Trophoblast cell (in vitro differentiated cells and primary cell): ENCODE measurements around the gene RRP7A.
"Not testable (repeated sequence)": the region's sequence is repeated elsewhere in the genome, so short reads cannot be mapped to it uniquely, and the experiment has no call there.

ENCODE experiments used
- DNase-seq, 2 donors: peaks; one replicate each; pipeline ENCODE4 v3.0.0-alpha.2; 2016
- H2AFZ ChIP-seq: 2 replicates; pipeline ENCODE4 v1.6.1; 2013; ENCODE audit warnings: low read length, moderate library complexity, mild to moderate bottlenecking; ENCODE audit not compliant: insufficient read depth, poor library complexity
- H2AK5ac ChIP-seq: 2 replicates; pipeline ENCODE4 v1.6.1; 2013; ENCODE audit warnings: mild to moderate bottlenecking, low read length
- H2BK120ac ChIP-seq: 2 replicates; pipeline ENCODE4 v1.6.1; 2013; ENCODE audit warnings: low read length, mild to moderate bottlenecking, moderate library complexity; ENCODE audit not compliant: insufficient read depth, poor library complexity
- H2BK12ac ChIP-seq: 2 replicates; pipeline ENCODE4 v1.6.1; 2013; ENCODE audit warnings: mild to moderate bottlenecking, low read length, moderate library complexity
- H2BK5ac ChIP-seq: 2 replicates; pipeline ENCODE4 v1.6.1; 2013; ENCODE audit warnings: low read length, low read depth, moderate library complexity, mild to moderate bottlenecking; ENCODE audit not compliant: poor library complexity
- H3K14ac ChIP-seq: 2 replicates; pipeline ENCODE4 v1.6.1; 2013; ENCODE audit warnings: mild to moderate bottlenecking, low read length
- H3K18ac ChIP-seq: 2 replicates; pipeline ENCODE4 v1.6.1; 2013; ENCODE audit warnings: mild to moderate bottlenecking, low read length
- H3K23ac ChIP-seq: 2 replicates; pipeline ENCODE4 v1.6.1; 2013; ENCODE audit warnings: low read length
- H3K27ac ChIP-seq: 2 replicates; pipeline ENCODE4 v1.5.1; 2013; ENCODE audit warnings: low read depth, mild to moderate bottlenecking, inconsistent platforms, low read length, moderate library complexity
- H3K27me3 ChIP-seq: 2 replicates; pipeline ENCODE4 v1.6.1; 2013; ENCODE audit warnings: inconsistent platforms, mild to moderate bottlenecking, low read length, moderate library complexity; ENCODE audit not compliant: insufficient read depth
- H3K36me3 ChIP-seq, 2 experiments: 1 replicate in 1 of 2; 2 replicates in 1 of 2; pipeline ENCODE4 v1.6.1; 2013; ENCODE audit warnings: low read length in 2 of 2, mild to moderate bottlenecking in 2 of 2, moderate library complexity in 1 of 2; ENCODE audit not compliant: insufficient read depth in 2 of 2, control insufficient read depth in 1 of 2
- H3K4ac ChIP-seq: 2 replicates; pipeline ENCODE4 v1.6.1; 2013; ENCODE audit warnings: low read depth, mild to moderate bottlenecking, low read length, moderate library complexity
- H3K4me1 ChIP-seq, 2 experiments: 1 replicate in 1 of 2; 2 replicates in 1 of 2; pipeline ENCODE4 v1.6.1; 2013; ENCODE audit warnings: low read length in 2 of 2, mild to moderate bottlenecking in 2 of 2, moderate library complexity in 1 of 2; ENCODE audit not compliant: insufficient read depth in 2 of 2, control insufficient read depth in 1 of 2
- H3K4me2 ChIP-seq: 2 replicates; pipeline ENCODE4 v1.6.1; 2013; ENCODE audit warnings: inconsistent platforms, mild to moderate bottlenecking, low read length, moderate library complexity
- H3K4me3 ChIP-seq: 2 replicates; pipeline ENCODE4 v1.5.1; 2013; ENCODE audit warnings: mild to moderate bottlenecking, low read depth, low read length, inconsistent platforms
- H3K79me1 ChIP-seq: one replicate; pipeline ENCODE4 v1.6.1; 2013; ENCODE audit warnings: low read length
- H3K79me2 ChIP-seq: 2 replicates; pipeline ENCODE4 v1.6.1; 2013; ENCODE audit warnings: low read length, mild to moderate bottlenecking; ENCODE audit not compliant: control insufficient read depth, insufficient read depth, poor library complexity
- H3K9ac ChIP-seq: 2 replicates; pipeline ENCODE4 v1.6.1; 2013; ENCODE audit warnings: mild to moderate bottlenecking, low read length
- H3K9me3 ChIP-seq: 2 replicates; pipeline ENCODE4 v1.6.1; 2013; ENCODE audit warnings: low read depth, mild to moderate bottlenecking, control low read depth, inconsistent platforms, low read length; ENCODE audit not compliant: insufficient read depth
- H4K12ac ChIP-seq: 2 replicates; pipeline ENCODE4 v1.6.1; 2013; ENCODE audit warnings: low read depth, mild to moderate bottlenecking, low read length, moderate library complexity
- H4K8ac ChIP-seq: 2 replicates; pipeline ENCODE4 v1.6.1; 2013; ENCODE audit warnings: low read depth, mild to moderate bottlenecking, low read length, moderate library complexity
- H4K91ac ChIP-seq: one replicate; pipeline ENCODE4 v1.6.1; 2013; ENCODE audit warnings: low read depth, mild to moderate bottlenecking, low read length, moderate library complexity
- WGBS: extraction: QIAGEN DNeasy Blood & Tissue Kit; methylation state at CpG from one replicate; pipeline ENCODE4 v1.1.7; 2013; ENCODE audit warnings: missing lambda C conversion rate; ENCODE audit not compliant: insufficient read length, insufficient coverage; ENCODE audit errors: extremely low coverage; 5-methylcytosine and 5-hydroxymethylcytosine counted together

The RRP7A gene

DNA sequence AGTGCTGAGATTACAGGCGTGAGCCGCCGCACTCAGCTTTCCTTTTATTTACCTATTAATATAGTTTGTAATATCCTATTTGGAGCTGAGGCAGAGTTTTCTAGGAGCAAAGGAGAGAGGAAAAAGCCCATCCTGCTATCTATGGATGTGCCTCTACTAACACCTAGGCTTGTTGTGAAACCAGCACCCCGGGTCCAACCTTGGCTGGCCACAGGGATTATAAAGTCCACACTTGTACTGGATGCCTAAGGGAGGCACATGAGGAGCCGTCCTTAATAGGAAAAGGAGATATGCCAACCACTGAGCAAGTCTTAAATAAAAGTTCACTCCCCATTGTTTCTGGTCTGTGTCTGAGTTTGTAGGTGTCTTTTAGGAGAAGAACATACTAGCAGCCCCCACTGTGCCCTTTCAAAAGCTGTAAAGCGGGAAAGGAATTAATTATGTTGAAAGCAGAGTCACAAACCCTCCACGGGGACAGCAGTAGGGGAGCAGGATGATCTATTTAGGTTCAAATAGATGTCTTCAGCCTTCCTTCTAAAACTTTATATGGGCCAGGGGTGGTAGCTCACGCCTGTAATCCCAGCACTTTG lies 29.3 kb downstream of the RRP7A start:
- H4K8ac ChIP-seq = no peak overlapping the region
- H3K27me3 ChIP-seq = no peaks in the 10 kb centered on the region
- no peak overlapping the region for H2BK5ac ChIP-seq
- no peak overlapping the region for H3K18ac ChIP-seq
- no peak overlapping the region for H3K23ac ChIP-seq
- no peak overlapping the region for H3K14ac ChIP-seq
- no peak overlapping the region for H3K4me2 ChIP-seq
- no peak overlapping the region for H2AK5ac ChIP-seq
- DNase-seq = no peak
- H3K36me3 ChIP-seq = no peaks in the 10 kb centered on the region
- no peaks in the 10 kb centered on the region for H3K4me1 ChIP-seq
- WGBS = no CpG with 5 or more reads among the region's 8 CpGs
- H3K27ac ChIP-seq = no peak overlapping the region
- H3K9me3 ChIP-seq = no peaks in the 10 kb centered on the region
- H3K79me1 ChIP-seq = no peaks in the 10 kb centered on the region
- no peak overlapping the region for H3K9ac ChIP-seq
- no peak overlapping the region for H3K4me3 ChIP-seq
- no peak overlapping the region for H4K12ac ChIP-seq
- H3K79me2 ChIP-seq = no peaks in the 10 kb centered on the region
- H3K4ac ChIP-seq = no peak overlapping the region
- no peak overlapping the region for H2BK120ac ChIP-seq
- H4K91ac ChIP-seq = no peak overlapping the region
- no peak overlapping the region for H2AFZ ChIP-seq
- H2BK12ac ChIP-seq = no peak overlapping the region

DNA sequence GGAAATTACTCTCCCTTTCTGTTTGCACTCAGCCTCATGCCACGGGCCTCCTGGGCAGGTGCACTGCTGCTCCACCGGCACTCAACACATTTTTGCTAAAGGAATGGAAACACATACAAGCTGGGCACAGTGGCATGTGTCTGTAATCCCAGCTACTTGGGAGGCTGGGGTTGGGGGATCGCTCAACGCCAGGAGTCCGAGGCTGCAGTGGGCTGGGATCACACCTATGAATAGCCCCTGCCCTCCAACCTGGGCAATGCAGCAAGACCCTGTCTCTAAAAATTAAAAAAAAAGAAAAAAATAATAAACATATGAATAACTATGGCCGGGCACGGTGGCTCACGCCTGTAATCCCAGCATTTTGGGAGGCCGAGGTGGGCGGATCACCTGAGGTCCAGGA lies 30.6 kb downstream of the RRP7A start:
- Histone ChIP-seq H2AFZ (no peak overlapping the region), H3K4ac (no peak overlapping the region), H3K4me2 (no peak overlapping the region), H3K79me2 (no peaks in the 10 kb centered on the region), H3K36me3 (no peaks in the 10 kb centered on the region), H3K9ac (no peak overlapping the region), H2BK120ac (no peak overlapping the region), H3K18ac (no peak overlapping the region), H3K4me3 (no peak overlapping the region), H2BK5ac (no peak overlapping the region), H4K8ac (no peak overlapping the region), H3K23ac (no peak overlapping the region), H4K91ac (no peak overlapping the region), H3K79me1 (no peaks in the 10 kb centered on the region), H3K9me3 (no peaks in the 10 kb centered on the region), H4K12ac (peak overlapping the region; percentile 43), H2BK12ac (no peak overlapping the region), H3K14ac (no peak overlapping the region), H3K4me1 (no peaks in the 10 kb centered on the region), H2AK5ac (no peak overlapping the region), H3K27me3 (no peaks in the 10 kb centered on the region), H3K27ac (no peak overlapping the region)
- no CpG with 5 or more reads among the region's 10 CpGs for WGBS
- no peak for DNase-seq

DNA sequence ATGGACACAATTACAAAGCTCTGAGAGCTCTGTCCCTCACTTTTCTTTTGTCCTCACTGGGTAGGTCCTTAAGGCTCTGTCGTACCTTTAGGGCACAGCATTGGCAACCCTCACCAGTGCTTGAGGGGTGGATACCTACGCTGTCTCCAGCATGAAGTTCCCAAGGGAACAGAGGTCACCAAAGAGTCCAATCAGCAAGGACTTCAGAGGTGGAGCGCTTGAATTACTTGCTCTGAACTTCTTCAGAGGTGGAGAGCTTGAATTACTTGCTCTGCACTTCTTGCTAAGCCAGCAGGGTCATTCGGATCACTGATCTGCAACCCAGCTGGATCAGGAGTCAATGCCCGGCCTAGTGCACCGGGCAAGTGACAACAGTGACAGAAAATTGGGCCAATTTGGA lies 35.1 kb downstream of the RRP7A start:
- Histone ChIP-seq H3K4me2 (no peak overlapping the region), H4K91ac (no peak overlapping the region), H4K12ac (no peak overlapping the region), H2BK5ac (no peak overlapping the region), H2AK5ac (no peak overlapping the region), H3K27me3 (no peaks in the 10 kb centered on the region), H3K79me1 (no peaks in the 10 kb centered on the region), H3K9ac (no peak overlapping the region), H3K36me3 (no peaks in the 10 kb centered on the region), H3K79me2 (no peaks in the 10 kb centered on the region), H3K27ac (no peak overlapping the region), H3K14ac (no peak overlapping the region), H2BK120ac (no peak overlapping the region), H3K18ac (no peak overlapping the region), H2BK12ac (no peak overlapping the region), H3K23ac (no peak overlapping the region), H3K4me1 (peaks cover 0 to 3% of the 10 kb centered on the region in 2 experiments), H2AFZ (no peak overlapping the region), H3K9me3 (no peaks in the 10 kb centered on the region), H3K4ac (no peak overlapping the region), H3K4me3 (no peak overlapping the region), H4K8ac (no peak overlapping the region)
- no CpG with 5 or more reads among the region's 6 CpGs for WGBS
- DNase-seq = no peak

DNA sequence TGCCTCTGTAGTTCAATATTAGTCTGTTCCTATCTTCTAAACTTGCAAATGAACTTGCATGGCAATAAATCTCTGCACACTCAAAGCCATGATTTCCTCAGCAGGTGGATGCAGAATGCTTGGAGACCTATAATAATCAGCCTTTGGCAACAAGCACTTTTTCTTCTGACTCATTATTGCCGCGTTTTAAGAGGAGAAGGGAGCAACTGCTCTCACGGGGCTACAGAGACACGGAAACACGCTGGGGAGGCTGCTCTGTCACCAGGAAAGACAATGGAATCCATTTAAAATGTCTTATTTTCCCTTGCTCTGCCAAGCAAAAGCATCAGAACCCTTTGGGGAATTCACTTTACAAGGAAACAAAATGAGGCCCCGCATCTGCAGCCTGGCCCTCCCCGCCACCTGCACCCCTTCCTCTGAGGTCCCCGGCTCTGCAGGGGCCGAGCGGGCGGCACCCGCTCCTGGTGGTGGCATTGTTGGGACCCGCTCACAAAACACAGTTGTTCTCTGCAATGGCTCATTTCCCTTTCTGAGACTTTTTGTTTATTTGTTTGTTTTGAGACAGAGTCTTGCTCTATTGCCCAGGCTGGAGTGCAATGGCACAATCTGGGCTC lies 35.9 kb downstream of the RRP7A start:
- WGBS = no CpG with 5 or more reads among the region's 13 CpGs

More for the DNA sequence above, 35.9 kb downstream of the RRP7A start:
- not testable (repeated sequence) for H3K4me3 ChIP-seq, H3K79me1 ChIP-seq, H3K79me2 ChIP-seq, H3K14ac ChIP-seq, H3K4me1 ChIP-seq, H4K91ac ChIP-seq, H3K9me3 ChIP-seq, H3K23ac ChIP-seq, H2BK5ac ChIP-seq, H3K27ac ChIP-seq, H3K18ac ChIP-seq, H3K4ac ChIP-seq, H2BK12ac ChIP-seq, H3K9ac ChIP-seq, H2AFZ ChIP-seq, H3K4me2 ChIP-seq, H3K27me3 ChIP-seq, H4K8ac ChIP-seq, H2AK5ac ChIP-seq, H3K36me3 ChIP-seq, H4K12ac ChIP-seq, H2BK120ac ChIP-seq, DNase-seq
